ENCODE data around the gene MSH5.

Gene MSH5

DNA sequence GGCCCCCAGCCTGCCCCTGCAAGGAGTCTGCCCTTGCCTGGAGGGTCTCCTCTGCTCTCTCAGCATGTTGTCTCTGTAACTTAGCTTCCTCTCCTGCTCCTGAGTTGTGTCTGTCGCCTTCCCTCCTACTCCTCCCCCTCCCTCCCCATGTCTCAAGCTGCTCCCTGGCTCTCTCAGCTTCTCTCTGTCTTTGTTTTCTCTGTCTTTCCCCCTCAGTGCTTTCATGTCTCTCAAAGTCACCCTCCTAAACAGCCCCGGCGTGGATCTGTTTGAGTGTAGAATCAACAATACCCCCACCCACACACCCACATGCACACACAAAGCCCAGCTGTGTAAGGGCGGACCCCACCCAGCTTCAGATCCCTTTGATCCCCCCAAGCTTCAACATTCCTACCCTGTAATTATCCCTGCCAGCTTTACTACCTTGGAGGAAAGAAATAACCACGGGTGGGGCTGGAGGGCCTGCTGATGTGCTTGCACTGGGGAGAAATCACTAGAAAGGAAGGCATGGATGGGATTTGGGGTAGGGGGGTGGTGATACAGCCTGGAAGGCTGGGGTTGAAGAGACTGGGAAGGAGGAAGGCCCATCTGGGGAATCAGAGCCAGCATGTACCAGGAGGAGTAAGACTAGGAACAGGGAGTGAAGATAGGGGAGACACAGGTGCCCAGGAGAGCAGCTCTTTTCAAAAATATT, 25.7 kb upstream of the MSH5 start:
- Histone ChIP-seq H2AFZ (ENCODE audit: low read depth) (no peak overlapping the region), H3K9ac (no peak overlapping the region), H3K4me1 (ENCODE audit: low read depth, poor library complexity, severe bottlenecking) (peaks cover 7% of the 10 kb centered on the region)

DNA sequence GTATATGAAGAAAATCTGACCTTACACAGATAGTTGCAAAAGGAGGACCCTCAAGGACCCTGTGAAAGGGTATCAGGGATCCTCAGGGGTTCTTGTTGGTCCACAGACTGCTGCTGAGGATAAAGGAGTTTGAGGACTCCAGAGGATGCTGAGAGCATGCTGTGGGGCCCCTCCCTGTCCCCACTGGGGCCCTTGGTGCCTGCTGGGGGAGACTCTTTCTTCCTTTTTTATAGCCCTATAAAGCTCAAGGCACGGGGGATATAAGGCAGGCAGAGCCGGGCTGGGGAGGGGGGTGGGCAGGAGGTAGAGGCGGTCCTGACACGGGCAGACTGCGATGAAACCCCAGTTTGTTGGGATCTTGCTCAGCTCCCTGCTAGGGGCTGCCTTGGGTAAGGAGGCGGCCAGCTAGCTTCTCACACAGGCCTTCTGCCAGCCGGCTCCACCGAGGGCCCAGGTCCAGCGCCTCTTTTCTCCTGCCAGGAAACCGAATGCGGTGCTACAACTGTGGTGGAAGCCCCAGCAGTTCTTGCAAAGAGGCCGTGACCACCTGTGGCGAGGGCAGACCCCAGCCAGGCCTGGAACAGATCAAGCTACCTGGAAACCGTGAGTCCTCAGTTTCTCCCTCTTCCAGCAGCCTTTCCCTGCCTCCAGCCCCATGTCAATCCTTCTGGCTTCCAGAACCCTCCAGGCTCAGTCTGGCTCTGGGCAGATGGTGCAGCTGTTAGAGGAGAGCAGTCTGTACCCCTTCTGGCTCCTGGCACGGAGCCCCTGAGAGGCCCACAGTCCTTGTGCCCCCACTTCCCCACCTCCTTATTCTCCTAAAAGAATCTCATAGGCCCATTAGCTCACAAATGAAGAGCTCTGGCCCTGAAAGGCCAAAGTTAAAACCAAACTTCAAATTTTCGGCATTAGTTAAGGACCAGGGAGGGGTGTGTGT, 24.5 kb upstream of the MSH5 start, which contains the start of gene LY6G6D:
TSS of gene LY6G6D (plus strand) at position 327 of the 937 bp plus-strand sequence. CDS start at position 335, 8 bp downstream.
- H3K27me3 ChIP-seq (ENCODE audit: insufficient read depth, low read depth), result no peaks in the 10 kb centered on the region
- no peak within 1 kb of the TSS for H2AFZ ChIP-seq (ENCODE audit: low read depth)
- H3K9ac ChIP-seq, result no peak within 1 kb of the TSS
- H3K4me1 ChIP-seq (ENCODE audit: low read depth, poor library complexity, severe bottlenecking), result peaks cover 6% of the 10 kb centered on the region
- H4K20me1 ChIP-seq (ENCODE audit: insufficient read depth), result no peaks in the 10 kb centered on the region
- no peaks in the 10 kb centered on the region for H3K79me2 ChIP-seq (ENCODE audit: insufficient read depth, low read depth)
- no peak within 1 kb of the TSS for H3K4me2 ChIP-seq
- no peak for TF ChIP-seq CTCF (conservative IDR thresholded peaks at IDR 0.05; ENCODE audit: low read depth, low read length)
- no peak within 1 kb of the TSS for H3K4me3 ChIP-seq (IDR thresholded peaks at IDR 0.05; ENCODE audit: insufficient read depth, low read depth, low read length)
- no peak within 1 kb of the TSS for H3K27ac ChIP-seq
- H3K36me3 ChIP-seq (ENCODE audit: insufficient read depth), result no peaks in the 10 kb centered on the region

More for the DNA sequence above, 25.7 kb upstream of the MSH5 start:
- Histone ChIP-seq H3K27me3 (ENCODE audit: insufficient read depth, low read depth) (no peaks in the 10 kb centered on the region), H3K36me3 (ENCODE audit: insufficient read depth) (no peaks in the 10 kb centered on the region), H3K4me3 (IDR thresholded peaks at IDR 0.05; ENCODE audit: insufficient read depth, low read depth, low read length) (no peak overlapping the region), H3K27ac (no peak overlapping the region), H4K20me1 (ENCODE audit: insufficient read depth) (no peaks in the 10 kb centered on the region), H3K79me2 (ENCODE audit: insufficient read depth, low read depth) (no peaks in the 10 kb centered on the region), H3K4me2 (no peak overlapping the region)
- TF ChIP-seq CTCF (conservative IDR thresholded peaks at IDR 0.05; ENCODE audit: low read depth, low read length), result no peak

GRCh38 chr6:31717499-31718222, 22.1 kb upstream of the MSH5 start:
- Histone ChIP-seq H3K4me2 (no peak overlapping the region), H3K9ac (no peak overlapping the region), H3K4me3 (IDR thresholded peaks at IDR 0.05; ENCODE audit: insufficient read depth, low read depth, low read length) (no peak overlapping the region), H2AFZ (ENCODE audit: low read depth) (no peak overlapping the region), H4K20me1 (ENCODE audit: insufficient read depth) (no peaks in the 10 kb centered on the region), H3K27ac (no peak overlapping the region), H3K36me3 (ENCODE audit: insufficient read depth) (no peaks in the 10 kb centered on the region), H3K4me1 (ENCODE audit: low read depth, poor library complexity, severe bottlenecking) (no peaks in the 10 kb centered on the region), H3K79me2 (ENCODE audit: insufficient read depth, low read depth) (no peaks in the 10 kb centered on the region), H3K27me3 (ENCODE audit: insufficient read depth, low read depth) (no peaks in the 10 kb centered on the region; the same call in 1 of the 2 replicates)
- TF ChIP-seq CTCF (conservative IDR thresholded peaks at IDR 0.05; ENCODE audit: low read depth, low read length), result no peak

DNA sequence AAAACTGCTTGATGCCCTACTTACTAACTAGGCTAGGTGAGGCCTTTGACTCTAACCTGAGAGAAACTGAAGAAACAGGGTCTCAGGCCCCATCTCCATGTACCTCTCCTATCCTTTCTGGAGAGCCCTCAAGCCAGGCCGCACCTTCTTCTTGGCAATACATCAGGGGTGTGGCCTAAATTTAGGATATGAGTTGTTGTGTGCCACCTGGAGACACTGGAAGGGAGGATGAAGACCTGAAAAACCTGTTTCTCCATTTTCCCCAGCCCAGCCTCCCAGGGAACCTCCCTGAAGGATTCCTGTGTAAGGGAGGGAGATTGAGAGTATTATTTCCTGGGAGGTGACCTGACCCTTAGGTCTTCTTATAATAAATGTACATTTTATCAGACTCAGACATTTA, 21.5 kb upstream of the MSH5 start:
- Histone ChIP-seq H3K4me3 (IDR thresholded peaks at IDR 0.05; ENCODE audit: insufficient read depth, low read depth, low read length) (no peak overlapping the region), H2AFZ (ENCODE audit: low read depth) (no peak overlapping the region), H3K4me2 (no peak overlapping the region), H3K27ac (no peak overlapping the region), H3K79me2 (ENCODE audit: insufficient read depth, low read depth) (no peaks in the 10 kb centered on the region), H4K20me1 (ENCODE audit: insufficient read depth) (no peaks in the 10 kb centered on the region), H3K9ac (no peak overlapping the region), H3K36me3 (ENCODE audit: insufficient read depth) (no peaks in the 10 kb centered on the region), H3K27me3 (ENCODE audit: insufficient read depth, low read depth) (no peaks in the 10 kb centered on the region; the same call in 1 of the 2 replicates), H3K4me1 (ENCODE audit: low read depth, poor library complexity, severe bottlenecking) (no peaks in the 10 kb centered on the region)
- no peak for TF ChIP-seq CTCF (conservative IDR thresholded peaks at IDR 0.05; ENCODE audit: low read depth, low read length)
